ENCODE data around the gene KRT86.

KRT86 gene

GRCh38 chr12:52234223-52234810 lies 40.1 kb upstream of the KRT86 start:
- H3K79me2 ChIP-seq (ENCODE audit: control insufficient read depth, low read length): no peaks in the 10 kb centered on the region
- no peaks in the 10 kb centered on the region for H3K9me2 ChIP-seq (replicated peaks; ENCODE audit: control insufficient read depth, low read length)
- H3K4me3 ChIP-seq (ENCODE audit: low read length): no peak overlapping the region
- TF ChIP-seq EZH2phosphoT487 (IDR thresholded peaks at IDR 0.05; ENCODE audit: borderline replicate concordance, low read length): no peak
- no peak for TF ChIP-seq CTCF (IDR thresholded peaks at IDR 0.05; ENCODE audit: low read depth, low read length, poor library complexity, severe bottlenecking)
- no peaks in the 10 kb centered on the region for H4K20me1 ChIP-seq (ENCODE audit: control insufficient read depth, insufficient read depth, low read depth, low read length)
- H3K4me2 ChIP-seq (ENCODE audit: low read length): no peak overlapping the region
- H3K4me1 ChIP-seq (ENCODE audit: control insufficient read depth, low read length): no peaks in the 10 kb centered on the region
- no peaks in the 10 kb centered on the region for H3K9me3 ChIP-seq (ENCODE audit: control insufficient read depth, insufficient read depth, low read length)
- no peaks in the 10 kb centered on the region; the same call in 1 of the 2 replicates for H3K27me3 ChIP-seq (ENCODE audit: control insufficient read depth, low read length)
- H3F3A ChIP-seq (ENCODE audit: control insufficient read depth, insufficient read depth): no peaks in the 10 kb centered on the region
- H3K36me3 ChIP-seq (ENCODE audit: control insufficient read depth, low read length): no peaks in the 10 kb centered on the region
- H3K27ac ChIP-seq (ENCODE audit: low read depth, low read length): no peak overlapping the region

DNA sequence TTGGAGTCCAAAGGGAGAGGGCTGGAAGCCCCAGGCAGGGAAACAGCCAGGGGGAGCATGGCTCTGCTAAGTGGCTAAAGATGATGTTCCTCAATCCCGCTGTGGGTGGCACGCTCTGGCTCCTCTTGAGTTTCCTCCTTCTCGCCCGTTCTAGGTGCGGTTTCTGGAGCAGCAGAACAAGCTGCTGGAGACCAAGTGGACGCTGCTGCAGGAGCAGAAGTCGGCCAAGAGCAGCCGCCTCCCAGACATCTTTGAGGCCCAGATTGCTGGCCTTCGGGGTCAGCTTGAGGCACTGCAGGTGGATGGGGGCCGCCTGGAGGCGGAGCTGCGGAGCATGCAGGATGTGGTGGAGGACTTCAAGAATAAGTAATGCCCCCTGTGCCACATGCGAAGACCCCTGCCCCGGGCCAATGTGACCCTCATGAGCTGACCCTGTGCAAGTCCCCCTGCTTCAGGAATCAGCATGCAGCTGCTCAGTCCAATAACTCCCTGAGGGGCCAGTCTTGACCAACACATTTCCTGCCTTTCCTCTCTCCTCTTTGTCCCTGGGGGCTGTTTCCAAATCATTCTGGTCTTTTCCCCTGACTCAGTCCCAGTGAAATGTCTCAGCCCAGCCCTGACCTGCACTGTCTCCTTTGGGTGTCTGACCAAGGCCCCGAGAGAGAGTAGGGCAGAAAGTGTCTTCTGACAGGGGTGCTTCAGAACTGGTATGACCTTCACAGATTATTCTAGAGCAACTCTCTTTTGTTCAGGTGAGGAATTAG lies 39.3 kb upstream of the KRT86 start:
- H3K79me2 ChIP-seq (ENCODE audit: control insufficient read depth, low read length): no peaks in the 10 kb centered on the region

DNA sequence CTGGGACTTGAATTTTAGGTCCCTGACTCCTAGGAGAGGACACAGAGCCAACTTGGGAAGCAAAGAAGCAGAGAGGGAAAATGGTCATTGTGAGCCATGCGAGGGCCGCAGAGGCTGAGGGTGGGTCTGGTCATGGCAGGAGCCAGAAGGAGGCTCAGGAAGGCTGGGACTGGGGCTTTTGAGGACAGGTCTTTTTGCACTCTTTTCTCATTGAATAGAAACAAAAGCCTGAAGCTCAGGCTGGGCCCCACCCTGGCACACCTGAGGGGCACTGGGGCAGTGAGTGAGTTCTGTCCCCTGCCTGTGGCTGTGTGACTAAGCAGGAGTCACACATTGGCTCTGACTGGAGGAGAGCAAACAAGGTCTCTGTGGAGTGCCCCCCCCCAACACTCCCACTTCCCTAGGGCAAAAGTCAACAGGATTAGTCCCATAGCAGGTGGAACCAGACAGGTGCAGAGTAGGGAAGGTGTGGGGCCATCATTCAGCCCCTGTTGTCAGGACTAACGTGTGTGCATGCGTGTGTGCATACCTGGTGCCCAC lies 38.6 kb upstream of the KRT86 start:
- H3K36me3 ChIP-seq (ENCODE audit: control insufficient read depth, low read length): no peaks in the 10 kb centered on the region
- no peak for TF ChIP-seq CTCF (IDR thresholded peaks at IDR 0.05; ENCODE audit: low read depth, low read length, poor library complexity, severe bottlenecking)
- TF ChIP-seq EZH2phosphoT487 (IDR thresholded peaks at IDR 0.05; ENCODE audit: borderline replicate concordance, low read length): no peak
- no peak overlapping the region for H3K27ac ChIP-seq (ENCODE audit: low read depth, low read length)
- no peaks in the 10 kb centered on the region for H4K20me1 ChIP-seq (ENCODE audit: control insufficient read depth, insufficient read depth, low read depth, low read length)
- no peak overlapping the region for H3K4me2 ChIP-seq (ENCODE audit: low read length)
- no peaks in the 10 kb centered on the region for H3K79me2 ChIP-seq (ENCODE audit: control insufficient read depth, low read length)
- no peaks in the 10 kb centered on the region for H3K4me1 ChIP-seq (ENCODE audit: control insufficient read depth, low read length)
- H3K9me3 ChIP-seq (ENCODE audit: control insufficient read depth, insufficient read depth, low read length): no peaks in the 10 kb centered on the region
- no peaks in the 10 kb centered on the region for H3F3A ChIP-seq (ENCODE audit: control insufficient read depth, insufficient read depth)
- no peak overlapping the region for H3K4me3 ChIP-seq (ENCODE audit: low read length)
- no peaks in the 10 kb centered on the region for H3K27me3 ChIP-seq (ENCODE audit: control insufficient read depth, low read length)
- H3K9me2 ChIP-seq (replicated peaks; ENCODE audit: control insufficient read depth, low read length): no peaks in the 10 kb centered on the region

More for the DNA sequence above, 39.3 kb upstream of the KRT86 start:
- Histone ChIP-seq H4K20me1 (ENCODE audit: control insufficient read depth, insufficient read depth, low read depth, low read length) (no peaks in the 10 kb centered on the region), H3K4me1 (ENCODE audit: control insufficient read depth, low read length) (no peaks in the 10 kb centered on the region), H3K27me3 (ENCODE audit: control insufficient read depth, low read length) (no peaks in the 10 kb centered on the region; the same call in 1 of the 2 replicates), H3K4me3 (ENCODE audit: low read length) (no peak overlapping the region), H3F3A (ENCODE audit: control insufficient read depth, insufficient read depth) (no peaks in the 10 kb centered on the region), H3K9me2 (replicated peaks; ENCODE audit: control insufficient read depth, low read length) (no peaks in the 10 kb centered on the region), H3K9me3 (ENCODE audit: control insufficient read depth, insufficient read depth, low read length) (no peaks in the 10 kb centered on the region), H3K4me2 (ENCODE audit: low read length) (no peak overlapping the region), H3K27ac (ENCODE audit: low read depth, low read length) (no peak overlapping the region), H3K36me3 (ENCODE audit: control insufficient read depth, low read length) (no peaks in the 10 kb centered on the region)
- no peak for TF ChIP-seq CTCF (IDR thresholded peaks at IDR 0.05; ENCODE audit: low read depth, low read length, poor library complexity, severe bottlenecking)
- TF ChIP-seq EZH2phosphoT487 (IDR thresholded peaks at IDR 0.05; ENCODE audit: borderline replicate concordance, low read length): no peak
